Esophagus squamous epithelium (tissue), 5 donors: ENCODE measurements around the gene SGMS2. TPM values are rescaled to one million over a fixed set of nuclear protein-coding genes. Genes with fewer than 3 reads are reported as not detected.
A peak's percentile ranks its signal among the peaks of the same experiment; 100 is the strongest.

ENCODE experiments used
- DNase-seq: peaks from one replicate; lab custom pipeline; 2025; lab: John Stamatoyannopoulos, UW
- H3K27ac ChIP-seq, 4 donors: fragments of 200-600 bp; sonication (generic); one replicate each; pipeline ENCODE4 v1.5.1; 2016 to 2019; ENCODE audit warnings: mild to moderate bottlenecking in 1 of 4
- H3K27me3 ChIP-seq, 4 donors: fragments of 200-600 bp; sonication (generic); 1 replicate in 3 of 4; 2 replicates in 1 of 4; pipeline versions ENCODE4 v1.5.1 to v1.6.0; 2017 to 2021; ENCODE audit warnings: antibody characterized with exemption in 1 of 4
- H3K36me3 ChIP-seq, 3 donors: fragments of 200-600 bp; sonication (generic); one replicate each; pipeline ENCODE4 v1.5.1; 2016 to 2019
- H3K4me1 ChIP-seq, 3 donors: fragments of 200-600 bp; sonication (generic); one replicate each; pipeline ENCODE4 v1.5.1; 2017 to 2019
- H3K4me3 ChIP-seq, 4 donors: fragments of 200-600 bp; sonication (generic); 1 replicate in 3 of 4; 2 replicates in 1 of 4; pipeline ENCODE4 v1.5.1; 2016 to 2019; ENCODE audit warnings: mild to moderate bottlenecking in 2 of 4, moderate library complexity in 1 of 4
- H3K9me3 ChIP-seq, 3 donors: fragments of 200-600 bp; sonication (generic); one replicate each; pipeline ENCODE4 v1.5.1; 2016 to 2019
- POLR2A ChIP-seq, 4 donors: fragments of 450-650 bp; IDR thresholded peaks; one replicate each; pipeline ENCODE4 v1.6.1; 2017; ENCODE audit warnings: antibody characterized with exemption in 4 of 4, mild to moderate bottlenecking in 4 of 4, moderate library complexity in 3 of 4
- WGBS, 2 donors: methylation state at CpG; one replicate each; pipeline ENCODE4 v1.1.5; 2018; 5-methylcytosine and 5-hydroxymethylcytosine counted together
- intact Hi-C: fragments of 100-400 bp; cut with DNase I; formaldehyde crosslinking; loops from one replicate; pipeline ENCODE4 v1.15.0; 2022
- total RNA-seq, 4 donors: library from RNA; depleted of rRNA; stranded (reverse); fragments of >200 nt; gene quantifications; one replicate each; pipeline ENCODE4 v1.1.0, GENCODE V29; 2016
- TF ChIP-seq, protein P1 (sequence below), 6 experiments: fragments of 450-650 bp in 4 of 6; fragments of 200-600 bp in 2 of 6; sonication (generic) in 2 of 6; IDR thresholded peaks; one replicate each; pipeline ENCODE4 v1.5.1; 2016 to 2019; ENCODE audit warnings: antibody characterized with exemption in 6 of 6, mild to moderate bottlenecking in 4 of 6, moderate library complexity in 4 of 6
- donor health status: DM: yes; HTN: yes; CAD: no.

SGMS2 gene
- total RNA-seq, 4 donors from 2014 or later: 53.4 to 153 (median 114) TPM

DNA sequence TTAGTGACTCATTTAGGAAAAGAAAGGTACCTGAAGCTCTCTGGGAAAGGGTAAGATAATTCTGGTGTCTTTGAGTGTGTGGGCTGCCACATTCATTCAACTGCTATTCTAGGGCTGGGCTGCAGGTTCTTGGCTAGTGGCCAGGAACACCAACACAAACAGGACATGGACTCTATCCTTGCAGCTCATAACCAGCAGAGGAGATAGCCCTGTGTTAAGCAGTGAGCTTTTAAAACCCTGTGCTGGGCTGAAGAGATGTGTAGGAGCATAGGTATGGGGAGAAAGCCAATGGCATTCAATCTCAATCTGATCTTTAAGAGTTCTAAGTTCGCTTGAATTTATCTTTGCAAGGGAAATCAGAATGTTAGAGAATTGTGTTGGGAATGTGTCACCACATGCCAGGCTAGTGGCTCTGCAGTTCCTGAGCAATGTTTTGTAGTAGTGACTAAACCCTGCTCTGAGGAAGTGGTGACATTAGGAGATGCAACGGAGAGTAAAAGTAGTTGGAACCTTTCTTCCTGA, 39.2 kb downstream of the SGMS2 start:
- peaks cover 0 to 21% (median 8%) of the 10 kb centered on the region in 3 donors for H3K4me1 ChIP-seq
- no peak overlapping the region for H3K4me3 ChIP-seq
- no peaks in the 10 kb centered on the region for H3K27me3 ChIP-seq
- peaks cover 0 to 25% (median 0%) of the 10 kb centered on the region in 3 donors for H3K36me3 ChIP-seq
- 53 to 63% methylated on average over 2 of the region's 2 CpGs for WGBS, 2 donors
- TF ChIP-seq, protein P1, sequence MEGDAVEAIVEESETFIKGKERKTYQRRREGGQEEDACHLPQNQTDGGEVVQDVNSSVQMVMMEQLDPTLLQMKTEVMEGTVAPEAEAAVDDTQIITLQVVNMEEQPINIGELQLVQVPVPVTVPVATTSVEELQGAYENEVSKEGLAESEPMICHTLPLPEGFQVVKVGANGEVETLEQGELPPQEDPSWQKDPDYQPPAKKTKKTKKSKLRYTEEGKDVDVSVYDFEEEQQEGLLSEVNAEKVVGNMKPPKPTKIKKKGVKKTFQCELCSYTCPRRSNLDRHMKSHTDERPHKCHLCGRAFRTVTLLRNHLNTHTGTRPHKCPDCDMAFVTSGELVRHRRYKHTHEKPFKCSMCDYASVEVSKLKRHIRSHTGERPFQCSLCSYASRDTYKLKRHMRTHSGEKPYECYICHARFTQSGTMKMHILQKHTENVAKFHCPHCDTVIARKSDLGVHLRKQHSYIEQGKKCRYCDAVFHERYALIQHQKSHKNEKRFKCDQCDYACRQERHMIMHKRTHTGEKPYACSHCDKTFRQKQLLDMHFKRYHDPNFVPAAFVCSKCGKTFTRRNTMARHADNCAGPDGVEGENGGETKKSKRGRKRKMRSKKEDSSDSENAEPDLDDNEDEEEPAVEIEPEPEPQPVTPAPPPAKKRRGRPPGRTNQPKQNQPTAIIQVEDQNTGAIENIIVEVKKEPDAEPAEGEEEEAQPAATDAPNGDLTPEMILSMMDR (IDR thresholded peaks at IDR 0.05): no peak
- TF ChIP-seq POLR2A (IDR thresholded peaks at IDR 0.05): no peak
- intact Hi-C loops: no loop called here
- H3K9me3 ChIP-seq: no peaks in the 10 kb centered on the region
- peak overlapping the region in 1 of 4 donors; percentile 16 for H3K27ac ChIP-seq
- DNase-seq: no peak

DNA sequence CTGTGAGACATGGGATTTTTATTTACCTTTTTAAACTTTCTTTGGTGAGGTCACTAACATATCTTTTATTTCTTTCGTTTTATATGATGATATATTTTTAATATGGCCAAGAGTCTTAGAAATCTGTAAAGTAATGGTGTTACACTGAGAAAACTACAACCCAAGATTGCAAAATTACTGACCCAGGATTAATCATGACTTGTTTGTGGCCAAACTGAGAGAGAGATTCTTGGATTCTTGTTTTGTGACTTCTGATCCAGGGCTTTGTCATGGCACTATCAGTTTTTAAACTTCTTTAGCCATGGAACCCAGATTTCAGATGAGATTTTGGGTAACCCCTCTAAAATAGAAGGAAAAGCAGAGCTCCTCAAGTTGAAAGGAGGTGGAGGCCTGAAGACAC, 42.0 kb downstream of the SGMS2 start:
- H3K36me3 ChIP-seq: no peaks in the 10 kb centered on the region
- H3K4me3 ChIP-seq: no peak overlapping the region
- no peak for TF ChIP-seq POLR2A (IDR thresholded peaks at IDR 0.05)
- TF ChIP-seq, protein P1 (IDR thresholded peaks at IDR 0.05): no peak
- 74 to 80% methylated on average over 1 of the region's 1 CpG for WGBS, 2 donors
- no peaks in the 10 kb centered on the region for H3K9me3 ChIP-seq
- DNase-seq: no peak
- no peaks in the 10 kb centered on the region for H3K27me3 ChIP-seq
- H3K27ac ChIP-seq: no peak overlapping the region
- intact Hi-C loops: no loop called here
- peaks cover 4 to 32% (median 8%) of the 10 kb centered on the region in 3 donors for H3K4me1 ChIP-seq

DNA sequence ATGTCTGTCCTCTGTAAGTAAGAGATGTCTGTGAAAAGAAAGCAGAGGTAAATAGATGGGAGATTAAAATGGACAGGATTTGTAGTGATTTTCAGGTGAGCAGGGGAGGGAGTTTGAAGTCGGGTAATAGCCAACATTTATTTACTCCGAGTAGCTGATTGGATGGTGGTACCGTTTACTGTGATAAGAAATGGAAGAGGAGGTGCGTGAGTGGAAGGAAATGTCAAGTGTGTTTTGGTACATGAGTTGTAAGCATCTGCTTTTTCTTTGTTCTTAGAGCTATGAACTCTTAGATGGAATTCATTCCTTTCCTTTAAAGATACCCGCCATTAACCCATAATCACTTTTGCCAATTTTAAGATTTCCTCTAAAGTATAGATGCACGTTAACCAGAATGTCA, 45.5 kb downstream of the SGMS2 start:
- H3K36me3 ChIP-seq: peaks cover 0 to 4% (median 0%) of the 10 kb centered on the region in 3 donors
- no peak overlapping the region for H3K27ac ChIP-seq
- intact Hi-C loops: no loop called here

DNA sequence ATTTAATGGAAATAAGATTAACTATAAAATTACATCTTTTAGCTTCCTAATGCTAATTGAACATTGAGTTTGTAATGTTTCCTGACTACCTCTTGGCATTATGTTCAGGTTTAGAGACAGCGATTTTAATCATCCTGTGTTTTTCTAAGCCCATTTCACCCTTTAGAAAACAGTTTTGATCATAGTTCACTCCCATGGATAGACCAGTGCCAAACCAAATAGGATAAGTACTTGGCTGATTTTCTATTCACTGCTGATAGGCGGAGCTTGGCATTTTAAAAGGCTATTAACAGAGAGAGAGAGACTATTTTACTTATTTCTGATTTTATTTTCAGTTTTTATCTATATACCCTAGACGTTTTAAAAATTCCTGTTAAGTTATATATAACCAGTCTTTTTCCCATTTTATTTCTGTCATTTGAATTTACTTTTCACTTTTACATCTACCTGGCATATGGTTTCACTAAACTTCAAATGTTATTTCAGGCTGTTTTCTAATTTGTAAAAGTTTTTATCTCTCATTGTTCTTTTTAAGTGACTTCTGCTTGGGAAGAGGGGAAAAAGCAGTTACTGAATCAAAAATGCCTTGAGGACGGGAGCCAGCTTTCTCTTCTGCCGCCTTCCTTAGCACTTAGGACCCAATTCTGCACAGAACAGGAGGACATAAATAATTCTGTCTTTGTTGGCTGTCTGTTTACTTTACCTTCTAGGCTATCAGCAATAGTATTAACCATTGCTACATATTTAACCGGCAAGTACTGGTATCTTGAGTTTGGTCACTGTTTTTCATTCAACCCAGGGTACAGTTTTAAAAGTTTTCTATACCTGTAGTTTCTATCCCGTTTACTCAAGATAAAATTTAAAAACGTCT, 46.4 kb downstream of the SGMS2 start:
- Histone ChIP-seq H3K27me3 (no peaks in the 10 kb centered on the region), H3K27ac (no peak overlapping the region), H3K4me3 (peak overlapping the region in 2 of 4 donors; percentile 3 to 15), H3K4me1 (peaks cover 0 to 11% (median 4%) of the 10 kb centered on the region in 3 donors), H3K36me3 (peaks cover 0 to 5% (median 0%) of the 10 kb centered on the region in 3 donors), H3K9me3 (no peaks in the 10 kb centered on the region)
- intact Hi-C loops: no loop called here
- 38 to 43% methylated on average over 8 of the region's 8 CpGs for WGBS, 2 donors
- TF ChIP-seq, protein P1 (IDR thresholded peaks at IDR 0.05): no peak
- no peak for DNase-seq

More for the DNA sequence above, 45.5 kb downstream of the SGMS2 start:
- peaks cover 0 to 11% (median 4%) of the 10 kb centered on the region in 3 donors for H3K4me1 ChIP-seq
- H3K9me3 ChIP-seq: no peaks in the 10 kb centered on the region
- 80 to 90% methylated on average over 6 of the region's 6 CpGs for WGBS, 2 donors
- TF ChIP-seq POLR2A (IDR thresholded peaks at IDR 0.05): no peak
- TF ChIP-seq, protein P1 (IDR thresholded peaks at IDR 0.05): no peak
- H3K27me3 ChIP-seq: no peaks in the 10 kb centered on the region
- no peak for DNase-seq
- H3K4me3 ChIP-seq: no peak overlapping the region

DNA sequence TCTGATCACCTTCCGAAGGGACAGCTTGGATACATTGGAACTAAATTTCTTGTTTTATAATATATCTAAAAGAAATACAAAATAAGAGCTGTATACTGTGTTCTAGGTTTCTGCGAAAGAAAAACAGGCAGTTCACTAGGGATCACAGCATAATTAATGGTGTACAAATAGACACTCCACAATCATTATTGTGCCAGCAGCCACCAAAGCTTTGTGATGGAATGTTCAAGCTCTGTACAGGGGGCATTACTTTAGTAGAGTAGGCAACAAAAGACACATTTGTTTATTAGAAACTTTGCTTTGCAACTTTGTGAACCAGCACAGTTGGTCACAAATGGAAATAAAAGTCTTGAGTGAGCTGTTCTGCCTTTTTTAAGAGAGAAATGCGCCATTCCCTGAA, 49.3 kb downstream of the SGMS2 start:
- DNase-seq: no peak
- intact Hi-C loops: no loop called here
- Histone ChIP-seq H3K4me1 (peaks cover 0 to 11% (median 4%) of the 10 kb centered on the region in 3 donors), H3K27ac (no peak overlapping the region), H3K4me3 (no peak overlapping the region), H3K9me3 (no peaks in the 10 kb centered on the region), H3K27me3 (no peaks in the 10 kb centered on the region), H3K36me3 (peaks cover 0 to 5% (median 0%) of the 10 kb centered on the region in 3 donors)
- WGBS, 2 donors: 76 to 91% methylated on average over 3 of the region's 3 CpGs
- no peak for TF ChIP-seq POLR2A (IDR thresholded peaks at IDR 0.05)
- TF ChIP-seq, protein P1 (IDR thresholded peaks at IDR 0.05): no peak
